Occipital lobe (tissue), 2 donors: Measurements from ENCODE around the gene PIK3AP1. TPM values are rescaled to one million over a fixed set of nuclear protein-coding genes. Genes with fewer than 3 reads are reported as not detected.

Source experiments
- DNase-seq: peaks from one replicate; lab custom pipeline; 2025; lab: John Stamatoyannopoulos, UW
- total RNA-seq: library from RNA; depleted of rRNA; stranded (reverse); fragments of >200 nt; gene quantifications from one replicate; pipeline ENCODE4 v1.2.3, GENCODE V29; 2014

PIK3AP1 gene
- total RNA-seq, 1 donor from 2014 or later, result 5.6 TPM

DNA sequence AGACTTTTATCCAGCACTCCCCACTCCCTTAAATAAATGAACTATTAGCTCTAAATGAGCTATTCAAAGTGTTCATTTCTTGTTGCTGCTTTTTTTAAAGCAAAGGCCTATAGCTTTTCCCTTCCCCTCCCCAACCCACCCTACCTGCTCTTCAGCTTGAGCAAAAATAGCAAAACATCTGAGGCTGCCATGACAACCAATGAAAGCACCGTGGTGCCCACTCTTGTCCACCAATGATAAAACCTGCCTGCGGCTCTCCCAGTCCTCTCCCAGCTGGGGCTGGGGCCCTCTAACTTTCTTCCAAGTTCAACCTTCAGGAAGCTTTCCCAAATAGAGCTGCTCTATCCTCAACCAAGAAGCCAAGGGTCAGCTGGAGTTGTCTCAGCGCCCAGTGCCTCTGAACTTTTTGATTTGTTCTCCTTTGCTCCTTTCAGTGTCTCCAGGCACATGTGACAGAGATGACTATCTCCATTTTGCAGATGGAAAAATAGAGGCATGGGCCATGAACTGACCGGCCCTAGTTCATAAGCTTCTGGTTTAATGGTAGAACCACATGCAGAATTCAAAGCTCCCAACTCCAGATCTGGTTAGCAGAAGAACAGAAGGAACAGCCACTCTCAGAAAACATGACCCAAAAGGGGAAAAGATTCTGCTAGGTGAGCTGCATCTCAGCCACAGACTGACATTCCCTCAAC, 47.7 kb downstream of the PIK3AP1 start:
- DNase-seq, result no peak

DNA sequence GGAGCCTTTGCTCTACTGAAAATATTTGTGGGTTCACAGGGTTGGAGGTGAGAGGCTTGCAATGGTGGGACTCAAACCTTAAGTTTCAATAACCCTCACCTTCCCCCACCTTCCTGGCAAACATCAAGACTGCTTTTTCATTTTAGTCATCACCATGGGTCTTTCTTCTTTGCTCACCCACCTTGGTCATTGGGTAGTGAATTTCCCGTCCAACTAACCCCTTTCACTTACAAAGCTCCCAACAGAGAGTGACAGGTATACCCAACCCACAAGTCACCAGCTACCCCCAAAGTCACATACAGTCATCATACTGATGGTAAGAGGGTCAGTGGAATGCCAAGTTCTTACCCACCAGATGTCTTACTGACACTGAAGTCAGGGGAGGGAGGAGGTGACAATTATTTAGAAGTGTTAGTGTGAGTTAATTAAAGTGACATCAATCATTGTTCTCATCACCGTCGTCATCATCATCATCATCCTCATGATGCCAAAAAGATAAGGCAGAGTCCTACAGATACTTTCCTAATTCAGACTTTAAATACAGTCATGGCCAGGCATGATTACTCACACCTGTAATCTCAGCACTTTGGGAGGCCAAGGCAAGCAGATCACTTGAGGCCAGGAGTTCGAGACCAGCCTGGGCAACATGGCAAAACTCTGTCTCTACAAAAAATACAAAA, 49.0 kb downstream of the PIK3AP1 start:
- no peak for DNase-seq

DNA sequence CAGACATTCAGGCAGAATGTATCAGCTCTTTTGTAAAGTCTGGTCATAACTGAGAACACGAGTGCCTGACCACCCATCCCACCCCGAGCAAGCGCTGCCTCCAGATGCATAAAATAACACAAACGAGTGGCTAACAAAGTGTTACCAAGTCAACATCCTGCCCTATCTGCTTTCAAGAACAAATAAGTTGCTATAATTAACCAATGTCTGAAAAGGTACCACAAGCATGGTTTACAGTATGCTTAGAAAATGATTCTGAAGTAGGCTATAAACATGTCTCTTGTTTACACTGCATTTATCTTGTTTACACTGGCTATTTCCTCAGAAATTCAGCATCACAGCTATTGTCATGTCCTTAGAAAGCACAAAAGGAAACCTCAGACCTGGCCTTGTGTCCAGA, 49.5 kb downstream of the PIK3AP1 start:
- DNase-seq, result no peak

DNA sequence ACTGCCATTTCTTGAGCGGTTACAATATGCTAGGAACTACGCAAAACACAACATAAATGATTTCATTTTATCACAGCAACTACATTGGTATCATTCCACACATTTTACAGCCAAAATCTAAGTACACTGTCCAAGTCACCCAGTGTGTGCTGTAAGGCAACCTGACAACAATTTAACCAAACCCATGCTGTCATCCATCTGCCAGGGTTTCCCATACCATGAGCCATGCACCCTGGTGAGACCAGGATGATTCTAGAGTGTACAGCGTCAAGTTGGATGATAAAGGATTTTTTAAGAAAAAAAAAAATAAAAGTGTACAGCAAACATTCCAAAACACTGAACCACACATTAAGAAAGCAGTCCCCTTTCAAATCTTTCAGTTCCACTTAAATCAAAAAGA, 52.9 kb downstream of the PIK3AP1 start:
- no peak for DNase-seq

DNA sequence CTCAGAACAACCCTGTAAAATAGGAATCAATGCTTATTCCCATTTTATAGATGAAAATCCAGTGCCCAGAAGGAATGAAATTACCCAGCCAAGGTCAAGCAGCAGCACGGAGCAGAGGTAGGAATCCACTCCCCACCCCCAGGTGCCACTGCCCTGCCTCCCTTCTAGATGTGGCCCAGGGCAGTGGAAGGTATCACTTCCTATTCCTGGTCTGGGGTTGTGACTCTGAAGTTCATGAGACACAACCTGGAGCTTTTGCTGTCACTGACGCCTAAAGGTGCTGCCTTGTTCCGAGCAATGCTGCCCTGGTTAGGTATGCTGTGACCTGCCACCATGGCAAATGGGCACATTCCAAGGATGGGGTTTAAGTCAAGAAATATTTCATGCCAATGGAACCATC, 53.6 kb downstream of the PIK3AP1 start:
- DNase-seq, result no peak

GRCh38 chr10:96665306-96665705, 55.0 kb downstream of the PIK3AP1 start:
- no peak for DNase-seq

- DNase-seq, result no peak
Observed at GRCh38 chr10:96664563-96664962, 55.8 kb downstream of the PIK3AP1 start.

- DNase-seq, result no peak
Observed at GRCh38 chr10:96663797-96664196, 56.5 kb downstream of the PIK3AP1 start.

DNA sequence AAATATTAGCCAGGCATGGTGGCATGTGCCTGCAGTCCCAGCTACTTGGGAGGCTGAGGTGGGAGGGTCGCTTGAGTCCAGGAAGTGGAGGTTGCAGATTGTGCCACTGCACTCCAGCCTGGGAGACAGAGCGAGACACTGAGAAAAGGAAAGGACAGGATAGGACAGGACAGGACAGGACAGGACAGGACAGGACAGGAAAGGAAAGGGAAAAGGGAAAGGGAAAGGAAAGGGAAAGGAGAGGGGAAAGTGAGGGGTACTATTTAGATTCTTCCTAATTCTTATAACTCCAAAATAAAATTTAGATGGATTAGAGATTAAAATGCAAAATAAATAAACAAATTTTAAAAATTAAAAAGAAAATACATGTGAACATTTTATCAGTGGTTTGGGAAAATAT, 58.7 kb downstream of the PIK3AP1 start:
- DNase-seq, result no peak

- DNase-seq, result no peak
Observed at GRCh38 chr10:96660297-96660696, 60.0 kb downstream of the PIK3AP1 start.

GRCh38 chr10:96658844-96659243, 61.5 kb downstream of the PIK3AP1 start:
- DNase-seq, result no peak

DNA sequence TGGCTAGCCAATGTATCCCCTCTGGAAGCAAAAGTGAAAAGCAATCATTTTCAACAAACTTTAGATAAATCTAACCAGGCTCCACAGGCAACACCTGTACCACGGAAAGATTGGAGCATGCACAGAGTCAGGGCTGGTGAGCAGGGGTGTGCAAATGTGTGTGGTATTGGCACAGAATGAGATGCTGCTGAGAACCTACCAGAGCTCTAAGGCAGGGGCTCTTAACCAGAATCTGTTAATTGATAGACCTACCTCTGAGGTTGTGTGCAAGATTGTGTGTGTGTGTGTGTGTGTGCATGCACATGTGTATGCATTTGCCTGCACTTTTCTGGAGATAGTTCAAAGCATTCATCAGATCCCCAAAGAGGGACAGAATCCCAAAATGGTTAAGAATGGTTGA, 62.9 kb downstream of the PIK3AP1 start:
- DNase-seq, result no peak

- DNase-seq, result no peak
Observed at GRCh38 chr10:96656839-96657238, 63.5 kb downstream of the PIK3AP1 start.

- DNase-seq, result no peak
Observed at GRCh38 chr10:96656198-96656577, 64.1 kb downstream of the PIK3AP1 start.

- no peak for DNase-seq
Observed at GRCh38 chr10:96655461-96656197, 64.7 kb downstream of the PIK3AP1 start.

GRCh38 chr10:96651998-96652431, 68.3 kb downstream of the PIK3AP1 start:
- DNase-seq, result no peak

- no peak for DNase-seq
Observed at GRCh38 chr10:96650958-96651357, 69.4 kb downstream of the PIK3AP1 start.

GRCh38 chr10:96648297-96648696, 72.0 kb downstream of the PIK3AP1 start:
- no peak for DNase-seq

DNA sequence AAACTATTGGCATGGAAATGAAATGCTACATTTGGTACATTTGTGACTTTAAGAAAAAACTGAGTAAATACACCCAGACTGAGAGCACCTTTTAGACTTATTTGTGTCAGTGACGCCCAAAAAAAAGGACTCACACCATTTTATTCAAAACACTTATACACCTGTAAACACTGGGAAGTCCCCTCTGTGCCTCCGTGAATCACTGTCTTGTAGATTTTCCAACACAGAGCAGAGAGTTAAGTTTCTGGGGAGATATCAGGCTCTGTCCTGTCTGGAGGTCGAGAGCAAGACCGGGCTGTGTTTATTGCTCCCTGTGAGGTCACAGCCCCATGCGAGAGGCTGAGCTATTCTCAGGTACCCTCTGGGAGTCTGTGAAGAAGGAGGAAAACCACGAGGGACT, 72.8 kb downstream of the PIK3AP1 start:
- no peak for DNase-seq

- DNase-seq, result no peak
Observed at GRCh38 chr10:96646751-96647166, 73.6 kb downstream of the PIK3AP1 start.

GRCh38 chr10:96646301-96646700, 74.0 kb downstream of the PIK3AP1 start:
- no peak for DNase-seq

DNA sequence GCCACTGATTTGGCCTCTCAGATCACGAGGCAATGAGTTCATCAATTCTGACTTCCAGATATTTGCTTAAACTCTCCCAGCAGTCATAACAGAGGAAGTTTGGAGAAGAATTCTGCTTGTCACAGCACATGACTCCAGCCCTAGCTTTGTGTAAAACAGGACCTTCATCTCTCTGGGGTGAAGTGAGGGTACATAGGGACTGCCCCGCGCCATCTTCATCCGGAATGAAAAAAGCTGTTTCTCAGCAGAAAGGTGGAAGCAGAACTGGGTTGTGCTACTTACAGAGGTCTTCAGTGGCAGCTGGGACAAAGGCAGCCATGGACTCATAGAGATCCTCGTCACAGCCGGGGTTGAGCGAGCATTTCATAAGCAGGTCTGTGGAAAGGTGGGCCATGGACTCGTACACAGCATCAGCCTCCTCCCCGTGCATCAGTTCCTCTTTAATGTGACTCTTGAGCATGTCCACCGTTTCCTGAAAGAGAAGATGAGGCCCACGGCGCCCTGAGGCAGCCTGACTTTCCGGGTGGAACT, 75.1 kb downstream of the PIK3AP1 start:
- DNase-seq, result no peak
